CD4-positive, alpha-beta T cell treated with Interleukin-6 for 4 hours (primary cell): ENCODE data around the gene MGAT5.
A peak's percentile ranks its signal among the peaks of the same experiment; 100 is the strongest.
"Not testable (repeated sequence)": the region's sequence is repeated elsewhere in the genome, so short reads cannot be mapped to it uniquely, and the experiment has no call there.

Experiments used
- DNase-seq: peaks from one replicate; pipeline ENCODE4 v3.0.0-alpha.2; 2020; ENCODE audit warnings: mixed read lengths

MGAT5 gene

GRCh38 chr2:134454426-134454825 lies 200.6 kb downstream of the MGAT5 start:
- DNase-seq: no peak

- DNase-seq: no peak
These were observed 201.1 kb downstream of the MGAT5 start for GRCh38 chr2:134454931-134455330.

GRCh38 chr2:134455426-134455825 lies 201.6 kb downstream of the MGAT5 start:
- DNase-seq: no peak

GRCh38 chr2:134457353-134457752 lies 203.5 kb downstream of the MGAT5 start:
- no peak for DNase-seq

- no peak for DNase-seq
These were observed 204.0 kb downstream of the MGAT5 start for GRCh38 chr2:134457765-134458472.

- no peak for DNase-seq
These were observed 204.6 kb downstream of the MGAT5 start for GRCh38 chr2:134458473-134458853.

- no peak for DNase-seq
These were observed 205.1 kb downstream of the MGAT5 start for GRCh38 chr2:134458950-134459349.

- no peak for DNase-seq
These were observed 206.0 kb downstream of the MGAT5 start for GRCh38 chr2:134459706-134460406.

GRCh38 chr2:134460583-134460998 lies 206.7 kb downstream of the MGAT5 start:
- peak; percentile 28 for DNase-seq

GRCh38 chr2:134461511-134461910 lies 207.6 kb downstream of the MGAT5 start:
- no peak for DNase-seq

- DNase-seq: no peak
These were observed 208.4 kb downstream of the MGAT5 start for GRCh38 chr2:134462275-134462674.

GRCh38 chr2:134462791-134463698 lies 209.2 kb downstream of the MGAT5 start:
- no peak for DNase-seq

GRCh38 chr2:134463699-134464022 lies 209.8 kb downstream of the MGAT5 start:
- DNase-seq: no peak

GRCh38 chr2:134465228-134466105 lies 211.6 kb downstream of the MGAT5 start:
- no peak for DNase-seq

GRCh38 chr2:134466141-134466540 lies 212.3 kb downstream of the MGAT5 start:
- peak; percentile 42 for DNase-seq

GRCh38 chr2:134468164-134468563 lies 214.3 kb downstream of the MGAT5 start:
- DNase-seq: no peak

- no peak for DNase-seq
These were observed 214.9 kb downstream of the MGAT5 start for GRCh38 chr2:134468776-134469175.

- no peak for DNase-seq
These were observed 215.7 kb downstream of the MGAT5 start for GRCh38 chr2:134469516-134470115.

- no peak for DNase-seq
These were observed 216.8 kb downstream of the MGAT5 start for GRCh38 chr2:134470561-134471168.

- DNase-seq: not testable (repeated sequence)
These were observed 223.1 kb downstream of the MGAT5 start for GRCh38 chr2:134476982-134477381.

GRCh38 chr2:134479696-134480330 lies 225.9 kb downstream of the MGAT5 start:
- DNase-seq: no peak
